Rectal smooth muscle tissue (tissue), 1 donor: ENCODE results near the gene UBXN4.
"Not testable (repeated sequence)": the region's sequence is repeated elsewhere in the genome, so short reads cannot be mapped to it uniquely, and the experiment has no call there.

Experiments used
- H3K27ac ChIP-seq: one replicate; pipeline ENCODE4 v1.7.0; 2013; ENCODE audit warnings: low read depth, low read length, inconsistent platforms
- H3K27me3 ChIP-seq: one replicate; pipeline ENCODE4 v1.7.0; 2013; ENCODE audit warnings: low read length; ENCODE audit not compliant: control insufficient read depth, insufficient read depth
- H3K36me3 ChIP-seq: one replicate; pipeline ENCODE4 v1.7.0; 2013; ENCODE audit warnings: low read length; ENCODE audit not compliant: control insufficient read depth, insufficient read depth
- H3K4me1 ChIP-seq: one replicate; pipeline ENCODE4 v1.7.0; 2013; ENCODE audit warnings: low read length; ENCODE audit not compliant: control insufficient read depth, insufficient read depth
- H3K4me3 ChIP-seq: one replicate; pipeline ENCODE4 v1.7.0; 2013; ENCODE audit warnings: low read length
- H3K9ac ChIP-seq: one replicate; pipeline ENCODE4 v1.7.0; 2013; ENCODE audit warnings: low read length

The UBXN4 gene

DNA sequence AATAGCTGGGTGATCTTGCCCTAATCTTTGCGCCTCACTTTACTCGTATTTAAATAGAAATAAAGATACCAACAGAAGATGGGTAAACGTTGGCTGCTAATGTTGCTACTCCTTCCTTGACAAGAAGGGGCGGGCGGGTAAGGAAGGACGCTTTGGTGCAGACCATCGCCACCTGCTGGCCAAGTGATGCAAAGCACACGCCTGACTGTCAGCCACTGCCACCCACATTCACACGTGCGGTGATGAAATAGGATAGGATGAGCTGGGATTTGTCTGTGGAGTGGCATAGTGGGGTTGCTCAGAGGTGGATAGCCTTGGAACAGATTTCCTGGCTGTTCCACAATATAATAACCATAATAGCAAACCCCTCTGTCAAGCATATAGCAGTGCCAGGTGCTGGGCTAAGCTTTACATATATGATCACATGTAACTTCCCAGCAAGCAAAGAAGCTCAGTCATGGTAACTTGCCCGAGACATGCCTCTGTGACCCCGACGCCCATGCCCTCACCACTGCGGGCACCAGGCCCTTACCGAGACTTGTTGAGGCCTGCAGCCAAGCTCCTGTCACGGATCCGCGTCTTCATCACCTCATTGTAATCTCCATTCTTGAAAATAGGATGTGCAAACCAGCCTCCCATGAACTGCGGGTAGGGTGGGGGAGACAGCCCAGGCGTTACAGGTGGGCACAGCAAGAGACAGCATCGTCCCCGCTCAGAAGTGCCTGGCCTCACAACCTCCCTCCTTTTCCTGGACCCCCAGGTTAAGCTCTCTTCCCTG, 56.0 kb downstream of the UBXN4 start:
- Histone ChIP-seq H3K27me3 (no peaks in the 10 kb centered on the region), H3K4me3 (no peak overlapping the region), H3K36me3 (no peaks in the 10 kb centered on the region), H3K4me1 (no peaks in the 10 kb centered on the region), H3K27ac (no peak overlapping the region), H3K9ac (no peak overlapping the region)

DNA sequence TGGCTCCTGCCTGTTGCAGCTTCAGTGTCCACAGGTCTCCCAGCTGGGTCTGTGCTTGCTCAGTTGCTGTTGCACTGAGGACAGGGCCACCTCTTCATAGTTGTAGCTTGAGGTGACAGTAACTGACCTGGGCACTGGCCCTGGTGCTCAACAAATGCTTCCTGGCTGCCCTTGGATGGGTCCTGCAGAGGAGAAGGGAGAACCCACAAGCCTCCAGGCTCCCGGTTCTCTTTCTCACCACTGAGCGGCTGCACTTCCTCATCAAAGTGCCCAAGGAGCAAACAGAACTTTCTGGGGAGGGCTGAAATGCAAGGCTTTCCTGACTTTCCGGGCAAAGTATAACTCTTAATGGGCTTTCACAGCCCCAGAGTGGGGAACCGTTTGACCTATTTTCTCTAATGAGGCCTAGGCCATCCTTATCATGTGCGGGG, 56.6 kb downstream of the UBXN4 start:
- Histone ChIP-seq H3K9ac (no peak overlapping the region), H3K4me1 (no peaks in the 10 kb centered on the region), H3K27me3 (no peaks in the 10 kb centered on the region), H3K27ac (no peak overlapping the region), H3K36me3 (no peaks in the 10 kb centered on the region), H3K4me3 (no peak overlapping the region)

- Histone ChIP-seq H3K36me3 (no peaks in the 10 kb centered on the region), H3K4me1 (no peaks in the 10 kb centered on the region), H3K4me3 (no peak overlapping the region), H3K27ac (no peak overlapping the region), H3K27me3 (no peaks in the 10 kb centered on the region), H3K9ac (no peak overlapping the region)
These were observed 57.1 kb downstream of the UBXN4 start for GRCh38 chr2:135798762-135799161.

DNA sequence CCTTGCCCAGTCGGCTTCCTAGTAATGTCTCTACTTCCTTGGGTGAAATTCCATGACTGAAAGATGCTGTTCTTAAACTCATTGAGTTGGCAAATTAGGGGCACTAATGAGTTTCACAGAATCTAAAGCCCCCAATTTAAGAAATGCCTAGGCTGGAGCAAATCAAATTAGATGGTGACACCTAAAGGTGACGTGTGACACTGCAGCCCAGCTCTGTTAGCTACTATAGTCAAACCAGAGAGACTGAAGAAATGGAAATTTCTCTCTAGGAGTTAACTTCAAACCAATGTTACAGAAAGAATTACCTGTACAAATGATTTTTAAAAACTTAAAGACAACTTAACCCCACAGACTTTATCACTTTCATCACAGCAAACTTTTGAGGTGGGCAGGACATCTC, 58.1 kb downstream of the UBXN4 start:
- H3K4me1 ChIP-seq, result no peaks in the 10 kb centered on the region
- no peaks in the 10 kb centered on the region for H3K36me3 ChIP-seq
- no peak overlapping the region for H3K4me3 ChIP-seq
- H3K27me3 ChIP-seq, result no peaks in the 10 kb centered on the region
- H3K9ac ChIP-seq, result no peak overlapping the region
- no peak overlapping the region for H3K27ac ChIP-seq

DNA sequence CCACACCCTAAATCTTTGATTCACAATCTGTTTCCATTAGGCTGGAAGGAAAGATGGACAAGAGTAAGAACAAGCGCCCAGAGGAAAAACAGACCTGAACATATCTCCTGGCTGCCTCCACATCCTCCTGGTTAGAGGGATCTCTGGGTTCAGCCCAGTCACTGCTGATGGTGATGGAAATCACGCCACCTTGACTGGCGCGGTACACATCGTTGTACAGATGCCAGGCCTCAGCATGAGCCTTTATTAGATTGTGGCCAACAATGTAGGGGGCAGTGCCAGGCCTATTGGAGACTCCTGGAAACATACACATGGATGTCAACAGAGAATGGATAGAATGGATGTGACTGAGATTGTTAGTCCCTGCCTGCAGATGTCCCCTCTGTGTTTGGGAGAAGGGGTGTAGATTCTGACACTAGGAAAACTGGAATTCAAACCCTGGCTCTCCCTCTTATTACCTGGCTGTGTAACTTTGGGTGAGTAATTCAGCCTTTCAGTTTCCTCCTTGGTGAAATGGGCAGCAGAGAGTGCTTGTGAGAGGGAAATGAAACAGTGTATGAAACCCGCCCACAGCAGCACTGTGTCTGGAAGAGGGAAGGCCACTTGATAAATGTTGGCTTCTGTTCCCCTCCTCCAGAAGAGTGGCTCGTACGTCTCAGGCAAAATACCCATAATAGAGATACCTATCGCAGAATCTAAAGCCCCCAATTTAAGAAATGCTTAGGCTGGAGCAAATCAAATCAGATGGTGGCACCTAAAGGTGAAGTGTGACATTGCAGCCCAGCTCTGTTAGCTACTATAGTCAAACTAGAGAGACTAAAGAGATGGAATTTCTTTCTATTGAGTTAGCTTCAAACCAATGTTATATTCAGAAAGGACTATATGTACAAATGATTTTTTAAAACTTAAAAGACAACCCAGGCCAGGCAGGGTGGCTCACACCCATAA, 59.1 kb downstream of the UBXN4 start:
- H3K27me3 ChIP-seq, result no peaks in the 10 kb centered on the region
- H3K9ac ChIP-seq, result no peak overlapping the region
- no peaks in the 10 kb centered on the region for H3K4me1 ChIP-seq
- no peak overlapping the region for H3K27ac ChIP-seq
- no peak overlapping the region for H3K4me3 ChIP-seq
- H3K36me3 ChIP-seq, result no peaks in the 10 kb centered on the region

DNA sequence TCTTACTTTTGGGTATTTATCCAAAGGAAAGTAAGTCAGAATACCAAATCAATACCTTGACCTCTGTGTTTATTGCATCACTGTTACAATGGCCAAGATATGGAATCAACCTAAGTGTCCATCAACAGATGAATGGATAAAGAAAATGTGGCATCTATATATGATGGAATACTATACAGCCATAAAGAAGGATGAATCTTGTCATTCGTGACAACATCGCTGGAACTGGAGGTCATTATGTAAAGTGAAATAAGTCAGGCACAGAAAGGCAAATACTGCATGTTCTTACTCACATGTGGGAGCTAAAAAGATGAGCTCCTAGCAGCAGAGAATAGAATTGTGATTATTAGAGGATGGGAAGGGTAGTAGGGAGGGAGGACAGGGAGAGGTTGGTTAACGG, 60.7 kb downstream of the UBXN4 start:
- Histone ChIP-seq H3K4me1 (no peaks in the 10 kb centered on the region), H3K27me3 (no peaks in the 10 kb centered on the region), H3K4me3 (no peak overlapping the region), H3K27ac (no peak overlapping the region), H3K9ac (no peak overlapping the region), H3K36me3 (no peaks in the 10 kb centered on the region)

DNA sequence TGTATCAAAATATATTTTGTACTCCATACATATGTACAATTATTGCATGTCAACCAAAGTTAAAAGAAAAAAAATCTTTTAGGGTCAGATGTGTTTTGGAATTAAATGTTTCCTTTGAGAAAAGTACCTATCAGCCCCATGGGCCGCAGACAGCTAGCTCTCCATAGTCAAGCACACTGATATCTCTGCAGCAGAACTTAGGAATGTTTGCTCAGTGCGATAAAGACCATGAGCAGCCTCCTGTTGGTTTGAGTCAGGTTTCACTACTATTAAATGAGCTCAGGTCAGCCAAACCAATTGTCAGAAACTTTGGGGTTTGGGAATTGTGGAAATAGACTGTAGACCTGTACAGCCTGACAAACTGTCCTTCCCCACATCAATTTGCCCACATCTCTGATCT, 61.6 kb downstream of the UBXN4 start:
- H3K27me3 ChIP-seq, result no peaks in the 10 kb centered on the region
- H3K4me3 ChIP-seq, result no peak overlapping the region
- no peak overlapping the region for H3K9ac ChIP-seq
- no peak overlapping the region for H3K27ac ChIP-seq
- no peaks in the 10 kb centered on the region for H3K36me3 ChIP-seq
- H3K4me1 ChIP-seq, result no peaks in the 10 kb centered on the region

GRCh38 chr2:135807874-135808273, 66.2 kb downstream of the UBXN4 start:
- not testable (repeated sequence) for H3K4me3 ChIP-seq, H3K36me3 ChIP-seq, H3K4me1 ChIP-seq, H3K27me3 ChIP-seq, H3K27ac ChIP-seq, H3K9ac ChIP-seq

DNA sequence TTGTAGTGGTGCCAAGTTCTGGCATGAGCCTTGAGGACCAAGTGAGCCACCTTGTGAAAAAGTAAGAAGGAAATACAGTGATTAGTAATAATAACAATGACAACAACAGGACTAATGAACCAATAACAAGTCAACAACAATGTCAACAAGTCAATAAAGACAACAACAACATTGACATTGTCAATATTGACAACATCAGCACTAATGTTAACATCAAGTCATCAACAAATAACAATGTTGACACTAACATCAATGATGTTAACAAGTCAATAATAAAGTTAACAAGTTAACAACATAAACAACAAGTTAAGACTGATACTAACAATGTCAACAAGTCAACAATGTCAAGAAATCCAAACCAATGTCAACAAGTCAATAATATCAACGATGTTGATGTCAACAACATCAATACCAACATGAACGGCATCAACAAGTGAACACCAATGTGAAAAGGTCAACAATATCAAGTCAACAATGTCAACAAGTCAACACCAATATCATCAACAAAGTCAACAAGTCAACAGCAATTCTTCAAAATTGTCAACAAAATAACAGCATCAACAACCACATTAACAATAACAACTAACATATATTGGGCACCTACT, 71.4 kb downstream of the UBXN4 start:
- no peaks in the 10 kb centered on the region for H3K36me3 ChIP-seq
- H3K4me1 ChIP-seq, result no peaks in the 10 kb centered on the region
- H3K9ac ChIP-seq, result no peak overlapping the region
- H3K4me3 ChIP-seq, result no peak overlapping the region
- H3K27me3 ChIP-seq, result no peaks in the 10 kb centered on the region
- H3K27ac ChIP-seq, result no peak overlapping the region

- no peaks in the 10 kb centered on the region for H3K36me3 ChIP-seq
- no peak overlapping the region for H3K9ac ChIP-seq
- H3K27me3 ChIP-seq, result no peaks in the 10 kb centered on the region
- no peaks in the 10 kb centered on the region for H3K4me1 ChIP-seq
- no peak overlapping the region for H3K4me3 ChIP-seq
- no peak overlapping the region for H3K27ac ChIP-seq
These were observed 73.6 kb downstream of the UBXN4 start for GRCh38 chr2:135815269-135815668.

DNA sequence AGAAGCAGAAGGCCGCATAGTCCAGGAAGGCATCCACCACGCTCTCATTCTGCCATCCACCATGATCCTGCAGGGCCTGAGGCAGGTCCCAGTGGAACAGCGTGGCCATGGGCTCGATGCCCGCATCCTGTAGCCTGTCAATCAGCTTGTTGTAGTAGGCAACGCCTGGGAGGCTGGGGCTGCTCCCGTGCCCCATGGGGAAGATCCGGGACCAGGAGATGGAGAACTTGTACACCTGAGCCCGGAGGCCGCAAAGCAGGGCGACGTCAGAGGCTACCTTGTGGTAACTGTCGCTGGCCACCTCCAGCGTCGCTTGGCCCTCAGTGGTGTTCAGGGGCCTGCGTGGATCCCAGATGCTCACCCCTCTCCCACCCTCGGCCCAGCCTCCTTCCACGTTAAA, 75.8 kb downstream of the UBXN4 start:
- no peaks in the 10 kb centered on the region for H3K27me3 ChIP-seq
- H3K36me3 ChIP-seq, result no peaks in the 10 kb centered on the region
- H3K9ac ChIP-seq, result no peak overlapping the region
- H3K4me1 ChIP-seq, result no peaks in the 10 kb centered on the region
- no peak overlapping the region for H3K4me3 ChIP-seq
- H3K27ac ChIP-seq, result no peak overlapping the region

- no peak overlapping the region for H3K9ac ChIP-seq
- H3K4me1 ChIP-seq, result no peaks in the 10 kb centered on the region
- no peak overlapping the region for H3K27ac ChIP-seq
- no peaks in the 10 kb centered on the region for H3K27me3 ChIP-seq
- no peak overlapping the region for H3K4me3 ChIP-seq
- no peaks in the 10 kb centered on the region for H3K36me3 ChIP-seq
These were observed 76.3 kb downstream of the UBXN4 start for GRCh38 chr2:135817951-135818350.
